Measurements from ENCODE around the gene HMGCL.

GRCh38 chr1:23836037-23836436 lies 10.8 kb upstream of the HMGCL start:
- TF ChIP-seq CTCF (conservative IDR thresholded peaks at IDR 0.05), result no peak
- no peak for TF ChIP-seq ZFX (IDR thresholded peaks at IDR 0.05)
